Measurements from ENCODE around the gene COL15A1. TPM values are rescaled to one million over a fixed set of nuclear protein-coding genes. Genes with fewer than 3 reads are reported as not detected.

COL15A1 gene
- total and polyA plus RNA-seq, 2 of the 8 experiments (the other 6 are each of a cell fraction or from before 2014, with no cell fraction given) = 0.12 to 0.15 TPM

- TF ChIP-seq RFX5 (IDR thresholded peaks at IDR 0.05; ENCODE audit: borderline replicate concordance, low read depth, low read length) (no peak), TEAD4 (IDR thresholded peaks at IDR 0.05; ENCODE audit: low read depth, low read length) (no peak)
These were observed 36.6 kb downstream of the COL15A1 start (continued) for GRCh38 chr9:98980291-98980690.

Measured in H1 (cell line).